ENCODE data around the gene C1orf35.

GRCh38 chr1:228062812-228063211 is 40.3 kb downstream of the C1orf35 start:
- TF ChIP-seq CTCF (IDR thresholded peaks at IDR 0.05; ENCODE audit: insufficient read depth, low read length) (no peak), POLR2AphosphoS5 (IDR thresholded peaks at IDR 0.05; ENCODE audit: low read depth) (no peak)
